NK-92 (cell line): ENCODE results near the gene SLTM.
"Not testable (repeated sequence)": the region's sequence is repeated elsewhere in the genome, so short reads cannot be mapped to it uniquely, and the experiment has no call there.

Experiments
- DNase-seq: peaks from one replicate; lab custom pipeline; 2025; ENCODE audit not compliant: unreplicated experiment; lab: John Stamatoyannopoulos, UW

The SLTM gene

DNA sequence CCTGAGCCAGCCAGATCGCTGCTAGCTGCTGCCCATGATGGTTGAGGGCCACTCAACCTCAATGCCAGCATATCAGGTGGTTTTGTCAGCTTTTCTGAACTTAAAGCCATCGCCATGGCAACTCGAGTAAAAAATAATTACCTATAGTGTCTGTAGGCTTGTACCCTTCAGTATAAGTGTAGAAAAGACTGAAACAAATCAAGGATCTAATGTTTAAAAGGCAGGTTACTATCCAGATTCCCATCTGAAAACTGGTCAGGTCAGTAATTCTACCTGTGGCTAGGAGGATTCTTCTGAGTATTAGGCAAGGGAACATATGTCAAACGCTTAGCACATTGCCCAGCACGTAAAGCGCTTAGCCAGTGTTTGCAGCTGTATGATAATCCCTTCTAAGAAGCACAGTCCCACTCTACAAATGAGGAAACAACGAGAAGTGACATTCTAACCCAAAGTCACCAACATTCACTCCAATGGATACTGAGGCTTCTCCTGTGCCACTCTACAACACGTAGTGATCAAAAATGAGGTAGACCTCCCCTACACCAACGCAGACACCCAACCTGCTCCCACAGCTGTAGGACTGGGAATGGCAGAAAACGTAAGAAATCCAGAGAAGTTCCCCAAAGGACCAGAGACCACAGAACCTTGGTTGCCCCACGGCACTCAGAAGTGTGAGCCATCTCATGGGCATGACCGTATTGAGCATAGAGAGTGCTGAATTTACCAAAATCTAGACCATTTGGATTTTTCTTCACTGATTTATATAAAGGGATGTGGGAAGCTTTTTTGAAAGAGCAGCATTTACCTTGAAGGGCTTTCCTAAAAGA lies 55.3 kb downstream of the SLTM start:
- no peak for DNase-seq

DNA sequence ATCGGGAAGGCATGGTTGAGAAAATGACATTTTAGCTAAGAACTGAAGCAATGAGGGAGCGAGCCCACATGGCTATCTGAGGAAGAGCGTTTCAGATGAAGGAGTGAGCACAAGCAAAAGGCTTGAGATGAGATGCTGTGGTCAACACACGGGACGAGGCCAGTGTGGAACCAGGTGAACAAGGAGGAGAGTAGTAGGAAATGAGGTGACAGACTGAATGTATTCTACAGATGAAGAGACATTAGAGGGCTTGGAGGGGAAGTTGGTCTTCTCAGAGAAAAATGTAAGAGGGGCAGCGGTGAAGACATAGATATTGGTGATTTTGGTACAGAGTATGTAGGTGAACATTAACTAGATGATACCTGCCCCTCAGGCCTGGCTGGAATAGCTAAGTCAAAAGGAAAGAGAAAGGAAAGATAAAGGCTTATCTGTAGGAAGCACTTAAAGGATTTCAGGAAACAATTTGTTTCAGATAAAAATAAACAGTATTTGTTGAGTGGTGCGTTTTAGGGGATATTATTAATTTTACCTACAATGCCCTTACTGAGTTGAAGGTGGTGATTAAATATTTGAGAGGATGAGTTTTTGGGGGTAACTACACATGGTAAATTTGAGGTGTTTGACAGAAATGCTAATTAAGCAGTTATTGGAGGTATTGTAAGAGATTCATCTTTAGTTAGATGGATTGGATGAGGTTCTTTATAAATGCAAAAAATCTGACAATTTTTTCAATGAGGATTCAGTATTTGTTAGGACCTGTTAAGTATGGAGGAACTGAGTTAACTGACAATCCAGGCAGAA lies 57.0 kb downstream of the SLTM start:
- DNase-seq, result no peak

DNA sequence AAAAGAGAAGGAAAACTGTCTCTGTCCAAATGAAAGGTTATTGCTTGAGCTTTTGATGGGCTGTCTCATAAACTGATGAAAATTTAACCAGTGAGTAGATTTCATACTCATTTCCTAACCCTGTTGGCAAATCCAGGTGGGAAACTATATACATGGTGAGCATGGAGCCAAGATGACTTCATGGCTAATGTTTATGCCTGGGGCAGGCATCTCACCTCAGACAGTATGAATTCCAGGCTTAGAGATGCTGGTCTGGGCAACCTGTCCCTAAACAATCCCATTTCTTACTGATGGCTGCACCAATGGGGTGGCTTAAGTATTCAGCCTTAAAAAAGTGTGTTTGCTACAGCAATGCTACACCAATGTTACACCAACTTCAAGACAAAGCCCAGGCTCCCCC lies 58.1 kb downstream of the SLTM start:
- DNase-seq, result no peak

DNA sequence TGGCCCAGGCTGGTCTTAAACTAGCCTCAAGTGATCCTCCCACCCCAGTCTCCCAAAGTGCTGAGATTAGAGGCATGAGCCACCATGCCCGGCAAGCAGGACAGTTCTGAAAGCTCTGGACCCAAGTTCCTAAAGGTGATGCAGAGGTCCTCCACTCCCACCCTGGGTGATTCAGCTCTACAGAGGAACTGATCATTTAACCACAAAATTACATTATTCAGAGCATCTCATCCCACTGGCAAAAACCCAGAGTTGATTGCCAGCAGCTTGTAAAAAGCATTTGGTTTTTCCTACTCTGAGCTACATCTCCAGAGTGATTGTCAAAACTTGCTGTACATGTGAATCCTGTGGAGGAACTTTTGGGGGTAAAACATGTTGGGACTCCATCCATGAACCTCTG lies 60.2 kb downstream of the SLTM start:
- DNase-seq, result no peak

DNA sequence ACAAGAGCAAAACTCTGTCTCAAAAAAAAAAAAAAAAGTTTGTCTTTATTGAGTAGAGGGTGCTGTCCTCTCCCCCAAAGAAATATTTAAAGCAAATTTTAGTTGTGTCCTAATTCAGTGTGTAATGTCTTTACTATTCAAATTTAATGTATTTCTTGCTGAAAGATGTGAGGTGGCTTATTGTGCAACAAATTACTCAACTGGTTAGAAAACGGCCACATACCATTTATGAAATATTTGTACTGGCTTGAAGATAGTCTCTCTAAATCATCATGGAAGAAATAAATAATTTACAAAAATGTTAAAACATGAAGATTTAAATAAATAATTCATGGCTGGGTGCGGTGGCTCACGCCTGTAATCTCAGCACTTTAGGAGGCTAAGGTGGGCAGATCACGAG lies 63.0 kb downstream of the SLTM start:
- no peak for DNase-seq

DNA sequence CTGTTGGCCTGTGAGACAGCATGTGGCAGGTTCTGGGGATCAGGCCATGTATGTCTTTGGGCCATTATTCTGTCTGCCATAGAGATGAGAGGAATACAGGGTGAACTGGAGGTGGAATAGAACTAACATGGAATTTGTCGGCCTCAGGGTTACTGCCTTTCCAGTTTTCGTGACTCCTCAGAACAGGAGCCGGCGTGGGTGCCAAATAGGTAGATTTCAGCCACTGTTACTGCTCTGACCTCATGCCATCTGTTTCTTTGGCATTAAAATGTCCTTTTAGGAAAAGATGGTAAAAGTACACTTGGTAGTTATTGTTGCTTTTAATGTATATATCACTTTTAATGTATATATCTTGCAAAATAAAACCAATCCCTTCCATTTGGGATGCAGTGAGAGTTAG lies 65.6 kb downstream of the SLTM start:
- no peak for DNase-seq

DNA sequence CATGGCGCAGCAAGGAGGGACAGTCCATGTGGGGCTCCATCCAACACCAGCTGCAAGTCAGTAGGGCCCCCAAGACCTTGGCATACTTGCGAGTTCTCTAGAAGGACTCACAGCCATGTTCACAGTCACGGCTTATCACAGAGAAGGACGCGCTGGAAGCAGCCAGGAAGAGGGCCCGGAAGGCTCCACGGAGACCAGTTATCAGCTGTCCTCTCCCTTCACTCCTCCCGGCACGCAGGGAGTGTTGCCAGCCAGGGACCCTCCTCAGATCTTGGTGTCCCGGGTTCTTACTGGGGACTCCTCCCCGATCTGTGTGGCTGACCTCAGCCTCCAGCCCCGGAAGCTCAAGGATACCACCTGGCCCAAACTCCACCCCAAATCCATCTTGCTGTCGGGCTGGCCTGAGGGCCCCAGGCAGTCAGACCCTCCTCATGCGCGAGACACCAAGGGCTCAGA lies 68.0 kb downstream of the SLTM start:
- DNase-seq, result no peak

DNA sequence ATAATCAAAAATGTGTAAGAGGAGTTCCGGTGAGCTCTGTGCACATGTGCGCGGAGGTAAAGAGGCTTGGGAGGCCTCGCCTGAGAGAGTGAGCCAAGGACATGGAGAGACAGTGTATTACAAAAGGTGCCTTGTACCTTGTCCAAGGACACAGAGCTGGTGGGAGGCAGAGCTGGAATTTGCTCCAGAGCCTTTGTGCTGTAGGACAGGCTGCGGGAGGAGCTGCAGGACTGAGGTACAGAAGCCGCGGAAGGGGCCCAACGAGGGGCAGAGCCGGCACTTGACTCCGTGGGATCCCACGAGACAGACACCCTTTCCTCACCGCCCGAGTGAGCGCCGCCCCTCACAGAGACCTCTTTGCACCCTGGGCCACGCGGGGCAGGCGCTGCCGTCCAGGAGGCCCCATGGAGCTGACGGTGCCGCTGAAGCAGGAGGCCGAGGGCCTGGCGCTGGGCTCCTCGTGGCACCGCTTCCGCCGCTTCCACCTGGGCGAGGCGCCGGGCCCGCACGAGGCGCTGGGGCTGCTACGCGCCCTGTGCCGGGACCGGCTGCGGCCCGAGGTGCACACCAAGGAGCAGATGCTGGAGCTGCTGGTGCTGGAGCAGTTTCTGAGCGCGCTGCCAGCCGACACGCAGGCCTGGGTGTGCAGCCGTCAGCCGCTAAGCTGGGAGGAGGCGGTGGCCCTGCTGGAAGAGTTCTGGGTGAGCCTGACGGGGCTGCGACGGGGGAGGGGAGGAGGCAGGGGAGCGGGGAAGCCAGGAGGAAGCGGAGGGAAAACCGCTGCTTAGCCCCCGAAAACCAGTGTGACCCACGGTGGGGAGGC lies 68.7 kb downstream of the SLTM start:
- no peak for DNase-seq

DNA sequence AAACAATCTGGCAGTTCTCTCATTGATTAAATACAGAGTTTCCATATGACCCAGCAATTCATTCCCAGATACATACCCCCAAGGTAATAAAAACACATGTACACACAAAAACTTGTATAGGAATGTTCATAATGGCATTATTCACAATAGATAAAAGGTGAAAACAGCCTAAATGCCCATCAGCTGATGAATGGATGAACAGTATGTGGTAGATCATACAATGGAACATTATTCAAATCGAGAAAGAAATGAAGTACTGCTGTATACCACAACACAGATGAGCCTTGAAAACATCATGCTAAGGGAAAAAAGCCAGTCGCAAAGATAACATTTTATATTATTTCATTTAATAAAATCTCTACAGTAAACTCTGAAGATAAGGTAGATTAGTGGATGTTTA lies 71.2 kb downstream of the SLTM start:
- no peak for DNase-seq

DNA sequence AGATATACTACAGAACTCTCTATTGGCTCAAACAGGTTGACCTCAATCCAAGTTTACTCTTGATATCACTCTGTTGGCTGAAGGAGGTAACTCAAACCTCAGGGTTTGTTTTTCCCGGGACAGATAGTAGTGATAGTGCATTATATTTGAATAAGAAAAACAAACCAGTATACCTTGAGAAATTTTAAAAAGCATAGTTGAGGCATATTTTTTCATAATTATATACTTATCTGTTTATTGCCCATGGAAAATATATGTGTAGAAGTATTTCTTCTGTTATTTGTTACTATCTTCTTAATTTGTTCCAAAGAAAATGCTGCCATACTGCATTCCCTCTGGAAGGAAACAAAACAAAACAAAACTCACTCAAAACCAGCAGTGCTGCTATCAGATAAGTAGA lies 76.9 kb downstream of the SLTM start:
- DNase-seq, result not testable (repeated sequence)

DNA sequence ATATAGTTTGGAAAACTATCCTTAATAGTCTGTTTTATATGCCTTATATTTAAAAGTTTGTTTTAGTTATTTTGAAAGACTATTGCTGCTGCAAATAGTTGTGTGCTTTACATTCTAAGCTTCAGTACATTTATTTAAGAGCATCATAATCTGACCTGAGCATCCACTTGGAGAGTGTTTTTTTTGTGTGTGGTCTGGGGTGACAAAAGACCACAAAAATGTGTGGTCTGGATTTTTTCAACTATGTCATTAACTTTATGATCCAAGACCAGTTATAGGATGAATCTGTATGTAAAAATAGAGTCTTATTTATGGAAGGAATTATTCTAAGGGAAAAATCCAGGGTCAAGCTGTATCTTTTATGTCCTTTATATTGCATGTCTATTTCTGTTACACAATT lies 77.4 kb downstream of the SLTM start:
- no peak for DNase-seq

DNA sequence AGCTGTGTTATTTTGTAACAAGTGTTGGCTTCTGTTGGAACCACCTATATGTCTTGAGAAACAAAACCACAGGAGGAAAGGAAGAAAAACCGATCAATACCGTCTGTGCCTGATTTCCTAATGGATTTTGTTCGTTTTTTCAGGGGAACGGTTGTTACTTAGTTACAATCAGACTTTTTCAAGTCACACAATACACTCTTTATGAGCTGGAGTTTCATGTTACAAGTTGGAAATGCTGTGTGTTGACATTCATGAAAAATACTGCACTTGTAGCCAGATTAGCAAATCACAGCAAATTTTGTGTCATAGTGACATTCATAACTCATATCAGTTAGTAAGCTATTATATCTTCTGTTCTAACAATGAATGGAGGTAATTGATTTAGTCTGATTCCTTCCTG lies 78.9 kb downstream of the SLTM start:
- DNase-seq, result no peak

DNA sequence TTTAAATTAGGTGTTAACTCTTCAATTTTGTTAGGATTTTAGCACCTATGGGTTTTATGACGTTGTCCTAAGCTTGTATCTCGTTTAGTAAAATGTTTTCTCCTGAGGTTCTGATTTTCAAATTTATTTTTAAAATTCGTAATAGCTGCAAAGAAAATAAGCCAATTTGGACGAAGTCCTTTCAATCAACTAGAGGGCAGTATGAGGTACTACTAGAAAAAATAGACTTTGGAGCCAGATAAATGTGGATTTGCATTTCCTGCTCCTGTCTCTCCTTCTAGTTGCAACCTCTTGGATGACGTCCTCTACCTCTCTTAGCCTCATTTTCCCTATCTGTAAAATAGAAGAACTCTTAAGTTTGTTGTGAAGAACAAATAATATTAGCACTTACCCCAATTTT lies 81.1 kb downstream of the SLTM start:
- no peak for DNase-seq

DNA sequence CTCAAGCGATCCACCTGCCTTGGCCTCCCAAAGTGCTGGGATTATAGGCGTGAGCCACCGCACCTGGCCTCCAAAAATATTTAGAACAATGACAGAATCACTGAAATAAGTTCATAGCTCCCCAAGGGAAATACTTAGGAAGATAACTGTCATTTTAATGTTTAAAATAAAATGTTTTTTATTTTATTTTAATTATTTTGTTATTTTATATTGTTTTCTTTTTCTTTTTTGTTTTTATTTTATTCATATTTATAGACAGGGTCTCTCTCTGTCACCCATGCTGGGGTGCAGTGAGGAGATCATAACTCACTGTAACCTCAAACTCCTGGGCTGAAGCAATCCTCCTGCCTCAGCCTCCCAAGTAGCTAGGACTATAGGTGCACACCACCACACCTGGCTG lies 82.3 kb downstream of the SLTM start:
- not testable (repeated sequence) for DNase-seq

DNA sequence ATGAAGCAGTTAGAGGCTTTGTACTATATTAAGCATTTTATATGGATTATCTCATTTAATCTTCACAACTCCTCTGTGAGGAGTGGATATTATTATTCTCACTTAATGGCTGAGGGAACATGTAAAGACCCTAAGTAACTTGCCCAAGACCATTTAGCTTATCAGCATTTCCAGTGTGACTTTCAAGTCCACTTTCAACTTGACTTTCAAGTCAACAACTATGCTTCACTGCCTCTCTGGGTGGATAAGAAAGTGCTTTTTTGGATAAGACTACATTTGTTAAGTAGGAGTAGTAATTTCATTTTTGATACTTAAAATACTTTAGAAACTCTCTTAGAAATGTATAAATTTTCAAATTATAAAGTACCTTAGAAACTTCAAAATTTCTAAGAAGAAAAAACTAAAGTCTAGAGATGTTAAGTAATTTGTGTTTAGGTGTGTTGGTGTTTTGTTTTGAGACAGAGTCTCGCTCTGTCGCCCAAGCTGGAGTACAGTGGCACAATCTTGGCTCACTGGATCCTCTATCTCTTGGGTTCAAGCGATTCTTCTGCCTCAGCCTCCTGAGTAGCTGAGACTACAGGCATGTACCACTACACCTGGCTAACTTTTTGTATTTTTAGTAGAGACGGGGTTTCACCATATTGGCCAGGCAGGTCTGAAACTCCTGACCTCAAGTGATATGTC lies 90.6 kb downstream of the SLTM start:
- DNase-seq, result no peak

DNA sequence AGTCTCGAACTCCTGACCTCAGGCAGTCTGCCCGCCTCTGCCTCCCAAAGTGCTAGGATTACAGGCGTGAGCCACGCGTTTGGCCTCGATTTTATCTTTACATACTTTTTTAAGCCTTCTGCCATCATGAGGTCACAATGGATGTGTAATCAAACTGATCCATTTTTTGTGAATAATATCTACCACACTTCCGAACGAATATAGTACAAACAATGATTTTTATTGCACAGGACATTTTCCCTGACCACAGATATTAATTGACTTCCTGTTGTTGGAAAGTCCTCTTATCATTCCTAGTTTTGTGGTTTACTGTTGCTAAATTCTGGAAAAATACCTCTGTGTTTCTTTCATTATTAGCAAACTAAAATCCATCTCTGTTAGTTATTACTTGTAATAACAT lies 93.4 kb downstream of the SLTM start:
- DNase-seq, result no peak

DNA sequence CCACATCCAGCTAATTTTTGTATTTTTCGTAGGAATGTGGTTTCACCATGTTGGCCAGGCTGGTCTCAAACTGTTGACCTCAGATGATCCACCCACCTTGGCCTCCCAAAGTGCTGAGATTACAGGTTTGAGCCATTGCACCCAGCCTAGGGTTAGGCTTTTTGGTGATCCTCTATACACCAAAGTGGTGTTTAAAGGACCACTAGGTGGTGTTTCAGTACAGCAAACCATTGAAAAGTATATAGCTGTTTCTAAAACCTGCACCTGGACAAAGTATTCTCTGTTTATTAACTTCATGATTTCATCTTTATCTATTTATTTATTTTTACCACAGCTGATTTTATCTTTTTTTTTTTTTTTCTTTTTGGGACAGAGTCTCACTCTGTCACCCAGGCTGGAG lies 94.0 kb downstream of the SLTM start:
- DNase-seq, result no peak

DNA sequence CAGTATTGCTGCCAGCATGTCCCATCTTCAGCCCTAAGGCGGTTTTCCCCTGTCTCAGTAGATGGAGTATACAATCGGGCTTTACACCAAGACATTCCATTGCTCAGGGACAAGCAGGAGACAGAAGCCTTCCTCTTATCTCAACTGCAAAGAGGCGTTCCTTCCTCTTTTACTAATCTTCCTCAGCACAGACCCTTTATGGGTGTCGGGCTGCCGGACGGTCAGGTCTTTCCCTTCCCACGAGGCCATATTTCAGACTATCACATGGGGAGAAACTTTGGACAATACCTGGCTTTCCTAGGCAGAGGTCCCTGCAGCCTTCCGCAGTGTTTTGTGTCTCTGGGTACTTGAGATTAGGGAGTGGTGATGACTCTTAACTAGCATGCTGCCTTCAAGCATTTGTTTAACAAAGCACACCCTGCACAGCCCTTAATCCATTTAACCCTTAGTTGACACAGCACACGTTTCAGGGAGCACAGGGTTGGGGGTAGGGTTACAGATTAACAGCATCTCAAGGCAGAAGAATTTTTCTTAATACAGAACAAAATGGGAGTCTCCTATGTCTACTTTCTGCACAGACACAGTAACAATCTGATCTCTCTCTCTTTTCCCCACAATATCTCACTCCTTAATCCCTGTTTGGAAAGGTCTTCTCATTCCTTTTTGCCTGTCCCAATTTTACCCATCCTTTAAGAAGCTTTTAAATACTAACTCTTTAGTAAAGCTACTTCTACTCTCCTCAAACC lies 99.6 kb downstream of the SLTM start:
- DNase-seq, result not testable (repeated sequence)

DNA sequence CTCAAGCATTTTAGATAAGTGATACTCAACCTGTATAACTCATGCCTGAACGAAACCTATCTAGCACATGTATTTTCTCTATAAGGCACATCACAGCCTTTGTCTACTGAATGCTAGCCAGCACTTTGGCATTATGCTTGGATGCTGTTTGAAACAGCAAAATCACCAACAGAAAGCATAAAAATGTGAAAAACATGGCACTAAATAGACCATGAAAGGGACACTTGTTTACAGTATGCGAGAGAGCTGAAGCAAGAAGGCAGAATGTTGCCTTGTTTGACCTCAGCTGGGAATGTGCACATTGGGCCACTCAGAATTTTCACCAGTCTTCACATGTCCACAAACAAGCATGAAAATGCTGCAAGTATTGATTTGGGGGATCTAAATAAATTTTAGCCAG lies 102.9 kb downstream of the SLTM start:
- DNase-seq, result no peak
